K562 (cell line): ENCODE measurements around the gene PDHB.

Experiments
- CBX2 ChIP-seq: fragments of 200-600 bp; sonication (generic); IDR thresholded peaks from one replicate; pipeline ENCODE4 v1.6.1; 2012; ENCODE audit warnings: mild to moderate bottlenecking, low read length, inconsistent platforms; ENCODE audit not compliant: insufficient read depth, poor library complexity, severe bottlenecking
- DACH1 ChIP-seq: fragments of 450-650 bp; IDR thresholded peaks from 2 replicates; pipeline ENCODE4 v1.6.1; 2018; ENCODE audit not compliant: partially characterized antibody
- DPF2 ChIP-seq: fragments of 450-650 bp; IDR thresholded peaks from 2 replicates; pipeline ENCODE4 v1.6.1; 2016
- ELF1 ChIP-seq: fragments of 200-800 bp; sonication (Bioruptor generic); IDR thresholded peaks from 2 replicates; pipeline ENCODE4 v1.6.1; 2016; ENCODE audit warnings: missing genetic modification characterization, missing compliant biosample characterization
- ESRRA ChIP-seq: fragments of 450-650 bp; IDR thresholded peaks from 2 replicates; pipeline ENCODE4 v1.6.1; 2014; ENCODE audit warnings: low read depth, mild to moderate bottlenecking, moderate library complexity, borderline replicate concordance
- POLR2A ChIP-seq: fragments of 450-650 bp; conservative IDR thresholded peaks from 2 replicates; pipeline ENCODE4 v1.6.1; 2016
- SP1 ChIP-seq: sonication (generic); formaldehyde crosslinking; IDR thresholded peaks from 2 replicates; pipeline ENCODE4 v1.8.1; 2022; ENCODE audit warnings: mild to moderate bottlenecking, missing genetic modification reagents
- SRF ChIP-seq, 2 experiments: fragments of 250-450, 450-650 bp in 1 of 2; sonication (Bioruptor Pico) in 1 of 2; sonication (generic) in 1 of 2; formaldehyde crosslinking; IDR thresholded peaks; 2 replicates each; pipeline versions ENCODE4 v1.5.0 to v1.5.1; 2020 to 2022; ENCODE audit warnings: mild to moderate bottlenecking in 1 of 2, missing genetic modification reagents in 1 of 2

- TF ChIP-seq CBX2, result no peak
- TF ChIP-seq ELF1 (tag), result no peak
- TF ChIP-seq DPF2, result no peak
- TF ChIP-seq ESRRA, result no peak
- no peak for TF ChIP-seq POLR2A
- TF ChIP-seq DACH1, result no peak
- TF ChIP-seq SP1, result no peak
- TF ChIP-seq SRF (CRISPR knock-in tag; IDR thresholded peaks at IDR 0.05), result no peak
Observed at GRCh38 chr3:58398669-58399333, 34.8 kb downstream of the PDHB start.
